AG04449 (cell line): ENCODE data around the gene KYAT1.

Experiments
- CTCF ChIA-PET: fragments of 350-600 bp; formaldehyde crosslinking; extraction: SDS; loops from one replicate; lab custom pipeline; 2021; ENCODE audit warnings: antibody characterized with exemption; lab: Yijun Ruan, JAX
- POLR2A ChIA-PET: fragments of 400-600, 350-600 bp; formaldehyde crosslinking; extraction: SDS; loops from one replicate; lab custom pipeline; 2020; ENCODE audit warnings: antibody characterized with exemption, inconsistent platforms; lab: Yijun Ruan, JAX
- DNase-seq: peaks from one replicate; pipeline ENCODE4 v3.0.0-alpha.2; 2010; ENCODE audit warnings: low read depth, low spot score
- H3K4me3 ChIP-seq: 2 replicates; pipeline ENCODE4 v1.5.1; 2011; ENCODE audit warnings: low read depth, mild to moderate bottlenecking, control low read depth, low read length
- TF ChIP-seq, protein P1 (sequence below): IDR thresholded peaks from one replicate; pipeline ENCODE4 v1.5.1; 2011; ENCODE audit warnings: mild to moderate bottlenecking, moderate library complexity, low read length, control low read depth, inconsistent platforms; ENCODE audit not compliant: insufficient read depth; ENCODE audit errors: missing control alignments

The KYAT1 gene

DNA sequence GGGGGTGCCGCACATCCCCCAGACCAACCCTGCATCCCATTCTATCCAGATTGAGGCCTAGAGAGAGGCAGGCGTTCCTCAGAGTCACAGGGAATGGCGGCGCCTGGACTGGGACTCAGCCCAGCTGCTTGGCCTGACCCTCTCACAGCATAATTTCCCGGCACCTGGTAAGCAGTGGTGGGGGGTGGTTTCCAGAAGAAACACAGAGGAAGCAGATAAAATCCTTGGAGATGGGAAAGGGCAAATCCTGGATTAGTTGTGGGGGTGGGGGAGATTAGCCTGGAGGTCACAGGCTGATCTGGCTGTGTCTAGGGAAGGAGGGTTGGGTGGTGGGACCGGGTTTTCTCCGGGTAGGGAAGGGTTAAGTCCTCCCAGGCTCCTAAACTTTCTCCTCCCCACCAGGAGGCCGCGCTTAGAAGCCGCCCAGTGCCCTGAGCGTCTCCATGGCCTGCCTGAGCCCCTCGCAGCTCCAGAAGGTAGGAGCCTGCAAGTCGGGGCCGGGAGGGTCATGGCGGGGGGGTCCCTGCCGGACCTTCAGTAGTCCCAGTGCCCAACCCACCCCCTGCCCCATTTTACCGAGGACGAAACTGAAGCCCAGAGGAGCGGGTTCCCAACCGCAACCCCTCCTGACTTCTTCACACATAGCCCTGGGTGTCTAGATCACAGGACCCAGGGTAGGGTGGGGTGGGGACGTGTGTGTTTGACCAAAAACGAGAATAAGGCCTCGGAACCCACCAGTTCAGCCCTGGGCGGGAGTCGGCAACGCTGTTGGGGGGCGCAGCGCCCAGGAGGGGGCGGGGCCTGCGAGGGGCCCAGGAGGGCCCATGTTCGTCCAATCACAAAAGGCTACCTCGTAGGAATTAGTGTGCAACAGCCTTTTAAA, 40.4 kb upstream of the KYAT1 start:
- TF ChIP-seq, protein P1, sequence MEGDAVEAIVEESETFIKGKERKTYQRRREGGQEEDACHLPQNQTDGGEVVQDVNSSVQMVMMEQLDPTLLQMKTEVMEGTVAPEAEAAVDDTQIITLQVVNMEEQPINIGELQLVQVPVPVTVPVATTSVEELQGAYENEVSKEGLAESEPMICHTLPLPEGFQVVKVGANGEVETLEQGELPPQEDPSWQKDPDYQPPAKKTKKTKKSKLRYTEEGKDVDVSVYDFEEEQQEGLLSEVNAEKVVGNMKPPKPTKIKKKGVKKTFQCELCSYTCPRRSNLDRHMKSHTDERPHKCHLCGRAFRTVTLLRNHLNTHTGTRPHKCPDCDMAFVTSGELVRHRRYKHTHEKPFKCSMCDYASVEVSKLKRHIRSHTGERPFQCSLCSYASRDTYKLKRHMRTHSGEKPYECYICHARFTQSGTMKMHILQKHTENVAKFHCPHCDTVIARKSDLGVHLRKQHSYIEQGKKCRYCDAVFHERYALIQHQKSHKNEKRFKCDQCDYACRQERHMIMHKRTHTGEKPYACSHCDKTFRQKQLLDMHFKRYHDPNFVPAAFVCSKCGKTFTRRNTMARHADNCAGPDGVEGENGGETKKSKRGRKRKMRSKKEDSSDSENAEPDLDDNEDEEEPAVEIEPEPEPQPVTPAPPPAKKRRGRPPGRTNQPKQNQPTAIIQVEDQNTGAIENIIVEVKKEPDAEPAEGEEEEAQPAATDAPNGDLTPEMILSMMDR = no peak
- H3K4me3 ChIP-seq = peak overlapping the region; percentile 46
- no peak for DNase-seq
- ChIA-PET CTCF (interaction anchor here (11.2 kb wide), 1 partner anchor 58 kb away, joined by 294 read pairs; no protein-coding TSS in a partner anchor), POLR2A (interaction anchor here (0.5 to 0.9 kb wide), 2 partner anchors 25 to 44 kb away, joined by 3 to 5 read pairs; partner anchors contain the start of genes DOLK and NUP188)

DNA sequence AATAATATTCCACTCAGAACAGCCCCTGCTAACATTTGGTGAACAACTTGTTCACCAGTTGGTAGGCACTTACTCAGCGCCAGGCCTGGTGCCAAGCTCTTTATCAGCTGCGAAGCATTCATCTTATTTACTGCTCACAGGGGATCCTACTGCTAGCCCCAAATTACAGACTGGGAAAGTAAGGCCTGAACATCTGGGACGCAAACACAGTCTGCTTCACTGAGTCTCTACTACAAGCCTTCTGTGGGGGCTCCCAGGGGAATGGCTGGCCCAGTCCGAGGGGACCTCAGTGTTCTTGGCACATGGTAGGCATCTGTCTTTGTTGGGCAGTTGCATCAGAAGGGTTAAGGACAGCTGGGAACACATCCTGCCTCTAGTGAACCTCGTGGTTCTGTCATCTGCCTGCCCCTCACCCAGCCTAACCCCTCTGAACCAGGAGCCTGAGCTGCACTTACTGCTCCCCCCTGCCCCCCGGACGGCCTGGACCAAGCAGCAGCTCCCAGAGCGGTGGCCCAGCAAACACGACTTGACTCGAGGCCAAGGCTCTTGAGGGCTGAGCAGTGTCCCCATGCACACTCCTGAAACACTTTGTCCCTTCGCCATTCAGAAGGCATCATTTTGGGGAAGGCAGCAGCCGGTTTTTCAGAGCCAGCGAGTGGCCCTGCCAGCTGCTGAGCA, 38.8 kb upstream of the KYAT1 start, which contains the start of gene PHYHD1:
Gene PHYHD1, plus strand, starts transcription at position 602 of the 678 bp plus-strand sequence. CDS start 1,342 bp downstream, outside the sequence.
- peak; percentile 33 for DNase-seq
- ChIA-PET CTCF (interaction anchor here (0.8 to 3.1 kb wide), 6 partner anchors 8 to 102 kb away, joined by 3 to 25 read pairs (median 4); partner anchors contain the start of gene ENDOG), POLR2A (interaction anchor here (0.8 kb wide), 1 partner anchor 35 kb away, joined by 4 read pairs; no protein-coding TSS in a partner anchor)
- H3K4me3 ChIP-seq = no peak within 1 kb of the TSS; the same call in 1 of the 2 replicates
- TF ChIP-seq, protein P1 = no peak

DNA sequence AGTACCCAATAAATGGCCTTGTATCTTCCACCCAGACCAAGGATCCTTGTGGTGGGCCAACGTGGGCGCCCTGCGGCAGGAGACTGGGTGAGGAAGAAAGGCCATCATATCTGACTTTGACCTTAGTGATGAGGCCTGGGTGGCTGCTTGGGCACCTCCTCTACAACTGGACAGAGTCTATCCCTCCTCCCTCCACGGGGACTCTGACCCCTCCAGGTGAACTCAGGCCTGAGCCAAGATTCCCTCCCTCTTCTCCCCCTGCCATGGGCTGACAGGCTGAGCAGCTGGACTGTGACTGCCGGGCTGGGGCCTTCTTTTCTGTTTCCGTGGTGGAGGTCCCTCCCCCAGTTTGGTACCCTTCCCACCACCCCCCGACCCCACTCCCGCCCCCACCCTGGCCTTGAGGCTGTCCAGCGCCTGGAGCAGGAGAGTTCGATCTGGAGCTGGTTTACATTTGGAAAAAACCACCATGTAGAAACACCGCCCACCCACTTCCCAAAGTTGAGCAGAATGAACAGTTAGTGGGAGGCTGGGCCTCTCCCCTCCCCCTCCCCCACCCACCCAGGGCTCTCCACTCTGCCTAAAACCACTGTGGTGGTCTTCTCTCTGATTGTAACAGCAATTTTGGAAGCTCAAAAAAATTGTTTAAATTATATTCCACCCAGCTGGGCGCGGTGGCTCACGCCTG, 37.8 kb upstream of the KYAT1 start:
- ChIA-PET CTCF (interaction anchor here (0.8 to 3.1 kb wide), 5 partner anchors 9 to 101 kb away, joined by 3 to 25 read pairs (median 5); partner anchors contain the start of gene ENDOG), POLR2A (interaction anchor here (0.8 kb wide), 1 partner anchor 34 kb away, joined by 4 read pairs; no protein-coding TSS in a partner anchor)
- TF ChIP-seq, protein P1 = no peak
- DNase-seq = no peak
- H3K4me3 ChIP-seq = no peak overlapping the region

DNA sequence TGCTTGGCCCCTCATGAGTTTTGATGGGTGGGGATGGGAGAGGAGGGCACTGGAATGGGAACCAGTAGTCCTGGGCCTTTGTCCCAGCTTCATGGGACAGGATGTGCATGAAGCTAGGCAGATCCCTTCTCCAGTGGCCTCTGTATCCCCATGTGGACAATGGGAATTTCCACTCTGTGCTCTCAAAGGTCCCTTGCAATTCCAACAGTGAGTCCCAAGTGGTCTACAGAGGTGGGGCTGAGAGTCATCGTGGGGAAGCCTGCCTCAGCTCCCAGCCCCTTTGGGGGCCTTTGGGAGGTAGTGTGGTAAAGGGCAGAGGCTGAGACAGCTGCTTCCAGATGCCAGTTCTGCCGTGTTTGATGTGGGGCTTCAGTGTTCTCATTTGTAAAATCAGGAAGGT, 37.2 kb upstream of the KYAT1 start:
- DNase-seq = no peak
- CTCF ChIA-PET = interaction anchor here (2.7 to 3.1 kb wide), 2 partner anchors 9 to 57 kb away, joined by 17 to 25 read pairs; no protein-coding TSS in a partner anchor
- H3K4me3 ChIP-seq = no peak overlapping the region
- TF ChIP-seq, protein P1 = no peak
- POLR2A ChIA-PET = no interaction called here

DNA sequence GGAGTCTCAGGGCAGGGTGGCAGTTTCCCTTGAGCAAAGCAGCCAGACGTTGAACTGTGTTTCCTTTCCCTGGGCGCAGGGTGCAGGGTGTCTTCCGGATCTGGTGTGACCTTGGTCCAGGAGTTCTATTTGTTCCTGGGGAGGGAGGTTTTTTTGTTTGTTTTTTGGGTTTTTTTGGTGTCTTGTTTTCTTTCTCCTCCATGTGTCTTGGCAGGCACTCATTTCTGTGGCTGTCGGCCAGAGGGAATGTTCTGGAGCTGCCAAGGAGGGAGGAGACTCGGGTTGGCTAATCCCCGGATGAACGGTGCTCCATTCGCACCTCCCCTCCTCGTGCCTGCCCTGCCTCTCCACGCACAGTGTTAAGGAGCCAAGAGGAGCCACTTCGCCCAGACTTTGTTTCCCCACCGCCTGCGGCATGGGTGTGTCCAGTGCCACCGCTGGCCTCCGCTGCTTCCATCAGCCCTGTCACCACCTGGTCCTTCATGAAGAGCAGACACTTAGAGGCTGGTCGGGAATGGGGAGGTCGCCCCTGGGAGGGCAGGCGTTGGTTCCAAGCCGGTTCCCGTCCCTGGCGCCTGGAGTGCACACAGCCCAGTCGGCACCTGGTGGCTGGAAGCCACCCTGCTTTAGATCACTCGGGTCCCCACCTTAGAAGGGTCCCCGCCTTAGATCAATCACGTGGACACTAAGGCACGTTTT, 35.5 kb upstream of the KYAT1 start:
- CTCF ChIA-PET = interaction anchor here (1.5 to 4.8 kb wide), 2 partner anchors 9 to 51 kb away, joined by 3 to 42 read pairs; no protein-coding TSS in a partner anchor
- DNase-seq = no peak
- POLR2A ChIA-PET = interaction anchor here (0.7 kb wide), 1 partner anchor 15 kb away, joined by 3 read pairs; no protein-coding TSS in a partner anchor

More for the DNA sequence above, 35.5 kb upstream of the KYAT1 start:
- no peak overlapping the region for H3K4me3 ChIP-seq
- TF ChIP-seq, protein P1 = no peak
